HG02981 (cell line): ENCODE results near the gene HRK.

Source experiments
- ATAC-seq: cut with Tn5 transposase; IDR thresholded peaks from one replicate; pipeline ENCODE4 v1.9.1; 2021; ENCODE audit warnings: mild to moderate bottlenecking, moderate library complexity; ENCODE audit not compliant: unreplicated experiment

Gene HRK

GRCh38 chr12:116870306-116870705 is 10.9 kb downstream of the HRK start:
- no peak for ATAC-seq

- no peak for ATAC-seq
Observed at GRCh38 chr12:116867523-116867922, 13.7 kb downstream of the HRK start.

- ATAC-seq: no peak
Observed at GRCh38 chr12:116864371-116865160, 16.7 kb downstream of the HRK start.

- no peak for ATAC-seq
Observed at GRCh38 chr12:116863275-116863767, 17.9 kb downstream of the HRK start.

GRCh38 chr12:116862167-116862566 is 19.1 kb downstream of the HRK start:
- ATAC-seq: no peak

- ATAC-seq: peak; percentile 88
Observed at GRCh38 chr12:116861320-116861719, 19.9 kb downstream of the HRK start.

GRCh38 chr12:116860263-116860662 is 21.0 kb downstream of the HRK start:
- ATAC-seq: no peak

GRCh38 chr12:116859079-116859478 is 22.2 kb downstream of the HRK start:
- ATAC-seq: no peak

- no peak for ATAC-seq
Observed at GRCh38 chr12:116856729-116857128, 24.5 kb downstream of the HRK start.

- no peak for ATAC-seq
Observed at GRCh38 chr12:116855744-116856470, 25.3 kb downstream of the HRK start.

- ATAC-seq: no peak
Observed at GRCh38 chr12:116853507-116853906, 27.7 kb downstream of the HRK start.

GRCh38 chr12:116852303-116852702 is 28.9 kb downstream of the HRK start:
- no peak for ATAC-seq

- ATAC-seq: no peak
Observed at GRCh38 chr12:116849216-116849615, 32.0 kb downstream of the HRK start.

GRCh38 chr12:116843085-116843484 is 38.2 kb downstream of the HRK start:
- ATAC-seq: no peak

GRCh38 chr12:116839287-116839830 is 41.9 kb downstream of the HRK start:
- ATAC-seq: no peak

- no peak for ATAC-seq
Observed at GRCh38 chr12:116838365-116838764, 42.9 kb downstream of the HRK start.

GRCh38 chr12:116837097-116837496 is 44.1 kb downstream of the HRK start:
- no peak for ATAC-seq

- ATAC-seq: no peak
Observed at GRCh38 chr12:116835484-116835883, 45.8 kb downstream of the HRK start.

GRCh38 chr12:116833474-116833873 is 47.8 kb downstream of the HRK start:
- no peak for ATAC-seq

GRCh38 chr12:116832353-116832752 is 48.9 kb downstream of the HRK start:
- no peak for ATAC-seq

- no peak for ATAC-seq
Observed at GRCh38 chr12:116827432-116827831, 53.8 kb downstream of the HRK start.

GRCh38 chr12:116821291-116821690 is 60.0 kb downstream of the HRK start:
- no peak for ATAC-seq
